Right lobe of liver (tissue), 4 donors: Measurements from ENCODE around the gene LPCAT2.

Experiments
- CTCF ChIP-seq, 4 donors: fragments of 200-600 bp in 3 of 4; fragments of 450-650 bp in 1 of 4; IDR thresholded peaks; one replicate each; pipeline versions ENCODE4 v1.5.1 to v1.8.0; 2016 to 2022; ENCODE audit warnings: antibody characterized with exemption in 4 of 4, mild to moderate bottlenecking in 2 of 4
- POLR2A ChIP-seq: fragments of 450-650 bp; IDR thresholded peaks from one replicate; pipeline ENCODE4 v1.6.1; 2017; ENCODE audit warnings: antibody characterized with exemption, mild to moderate bottlenecking
- donor health status: DM: no; HTN: no; CAD: no.
- donor health status: DM: no; HTN: no; CAD: no.
- donor health status: DM: no; HTN: yes; CAD: no.

DNA sequence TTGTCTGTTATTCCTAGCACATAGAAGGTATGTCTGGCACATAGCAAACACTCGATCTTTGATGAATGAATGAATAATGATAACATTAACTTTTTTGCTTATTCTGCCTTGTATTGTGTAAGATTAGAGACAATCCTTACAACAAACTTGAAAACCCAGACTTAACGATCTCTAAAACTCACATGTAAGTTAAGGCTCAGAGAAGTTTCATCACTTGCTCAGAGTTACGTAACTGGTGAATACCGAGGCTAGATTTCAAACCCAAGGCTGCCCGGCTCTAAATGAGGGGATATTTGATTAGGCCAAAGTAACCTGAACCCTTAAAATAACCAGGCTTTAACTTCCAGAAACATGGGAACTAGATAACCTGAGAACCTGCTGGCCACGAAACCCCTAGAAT, 79.9 kb downstream of the LPCAT2 start:
- TF ChIP-seq CTCF (IDR thresholded peaks at IDR 0.05), result no peak
- no peak for TF ChIP-seq POLR2A
